ENCODE results near the gene SYNPO2L. TPM values are rescaled to one million over a fixed set of nuclear protein-coding genes. Genes with fewer than 3 reads are reported as not detected.
A peak's percentile ranks its signal among the peaks of the same experiment; 100 is the strongest.

The SYNPO2L gene
- total RNA-seq, 2 donors from 2014 or later: not detected

DNA sequence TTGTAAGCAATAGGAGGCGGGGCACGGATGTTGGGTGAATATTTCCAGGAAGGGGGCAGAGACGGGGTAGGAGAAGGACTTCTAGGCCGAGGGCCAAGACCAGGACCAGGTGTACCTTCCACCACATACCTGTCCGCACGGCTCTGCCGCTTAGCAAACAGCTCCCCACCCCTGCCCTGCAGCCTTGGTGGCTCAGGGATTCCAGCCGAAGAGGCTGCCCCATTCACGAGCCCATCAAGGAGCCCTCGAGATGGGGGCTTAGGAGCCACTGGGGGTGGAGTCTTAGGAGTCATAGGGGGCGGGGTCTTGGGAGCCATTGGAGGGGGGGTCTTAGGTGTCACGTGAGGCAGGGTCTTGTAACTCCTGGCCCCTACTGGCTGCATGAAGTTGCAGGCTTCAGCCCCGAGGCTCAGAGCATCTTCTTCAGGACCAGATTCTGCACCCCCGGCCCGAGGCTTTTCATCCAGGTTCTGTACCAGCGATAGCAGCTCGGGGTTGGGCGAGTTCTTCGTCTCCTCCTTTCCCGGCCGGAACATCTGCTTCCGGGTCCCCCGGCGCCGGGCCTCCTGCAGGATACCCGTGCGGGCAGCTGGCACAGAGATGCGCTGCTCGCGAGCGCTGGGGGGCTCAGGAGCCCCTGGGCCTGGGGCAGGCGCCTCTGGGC is 8.5 kb downstream of the SYNPO2L start:
- TF ChIP-seq, protein P1, sequence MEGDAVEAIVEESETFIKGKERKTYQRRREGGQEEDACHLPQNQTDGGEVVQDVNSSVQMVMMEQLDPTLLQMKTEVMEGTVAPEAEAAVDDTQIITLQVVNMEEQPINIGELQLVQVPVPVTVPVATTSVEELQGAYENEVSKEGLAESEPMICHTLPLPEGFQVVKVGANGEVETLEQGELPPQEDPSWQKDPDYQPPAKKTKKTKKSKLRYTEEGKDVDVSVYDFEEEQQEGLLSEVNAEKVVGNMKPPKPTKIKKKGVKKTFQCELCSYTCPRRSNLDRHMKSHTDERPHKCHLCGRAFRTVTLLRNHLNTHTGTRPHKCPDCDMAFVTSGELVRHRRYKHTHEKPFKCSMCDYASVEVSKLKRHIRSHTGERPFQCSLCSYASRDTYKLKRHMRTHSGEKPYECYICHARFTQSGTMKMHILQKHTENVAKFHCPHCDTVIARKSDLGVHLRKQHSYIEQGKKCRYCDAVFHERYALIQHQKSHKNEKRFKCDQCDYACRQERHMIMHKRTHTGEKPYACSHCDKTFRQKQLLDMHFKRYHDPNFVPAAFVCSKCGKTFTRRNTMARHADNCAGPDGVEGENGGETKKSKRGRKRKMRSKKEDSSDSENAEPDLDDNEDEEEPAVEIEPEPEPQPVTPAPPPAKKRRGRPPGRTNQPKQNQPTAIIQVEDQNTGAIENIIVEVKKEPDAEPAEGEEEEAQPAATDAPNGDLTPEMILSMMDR (IDR thresholded peaks at IDR 0.05): no peak
- Histone ChIP-seq H3K36me3 (no peaks in the 10 kb centered on the region), H3K27me3 (replicated peaks; ENCODE audit: insufficient read depth) (no peaks in the 10 kb centered on the region), H3K4me1 (ENCODE audit: control insufficient read depth in 1 of 2, low read depth in 2 of 2) (peaks cover 11 to 36% of the 10 kb centered on the region in 2 donors), H3K9me3 (no peaks in the 10 kb centered on the region), H3K4me3 (peak overlapping the region; percentile 97), H3K27ac (peak overlapping the region; percentile 31 to 50)
- no peak for DNase-seq (ENCODE audit: low spot score)
- ATAC-seq (ENCODE audit: insufficient number of reproducible peaks, low FRiP score, low read depth): no peak

DNA sequence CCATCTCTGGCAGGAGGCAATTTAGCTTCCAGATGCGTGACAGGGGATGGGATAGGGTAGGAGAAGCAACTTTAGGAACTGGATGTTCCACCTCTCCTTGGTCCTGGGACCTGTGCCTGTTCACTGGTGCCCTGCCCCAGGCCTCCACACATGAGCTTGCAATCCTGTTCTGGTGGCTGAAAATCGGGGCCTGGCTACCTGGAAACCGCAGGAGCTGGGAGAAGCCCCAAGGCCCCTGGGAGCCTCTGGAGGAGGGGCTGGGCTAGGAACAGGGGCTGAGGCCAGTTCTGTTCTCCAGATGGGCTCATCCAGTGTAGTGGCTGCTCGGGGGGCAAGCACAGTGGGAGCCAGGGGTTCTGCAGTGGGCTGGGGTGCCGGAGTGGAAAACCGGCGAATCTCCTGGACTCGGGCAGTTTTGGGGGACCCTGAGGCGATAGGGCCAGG is 9.2 kb downstream of the SYNPO2L start:
- ATAC-seq (ENCODE audit: insufficient number of reproducible peaks, low FRiP score, low read depth): no peak
- no peak overlapping the region for H3K27ac ChIP-seq

DNA sequence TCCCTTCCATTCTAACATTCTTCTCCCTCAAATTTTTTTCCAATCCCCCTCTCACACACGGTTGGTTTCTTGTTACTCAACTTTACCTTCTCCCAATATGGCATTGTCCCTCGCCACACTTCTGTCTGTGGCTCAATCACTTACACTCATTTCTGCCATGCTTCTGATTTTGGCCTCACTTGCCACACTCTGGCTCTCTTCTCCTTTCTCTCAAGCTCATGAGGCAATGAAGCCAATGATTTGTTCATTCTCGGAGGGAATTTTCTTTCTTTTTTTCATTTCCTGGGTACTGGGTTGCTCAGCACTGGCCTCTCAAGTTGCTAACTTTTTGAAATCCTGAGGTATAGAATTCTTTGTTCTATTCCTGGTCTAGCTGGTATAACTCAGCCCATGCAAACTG is 10.6 kb downstream of the SYNPO2L start:
- ATAC-seq (ENCODE audit: insufficient number of reproducible peaks, low FRiP score, low read depth): no peak

More for the DNA sequence above, 9.2 kb downstream of the SYNPO2L start:
- Histone ChIP-seq H3K4me3 (no peak overlapping the region), H3K27me3 (replicated peaks; ENCODE audit: insufficient read depth) (no peaks in the 10 kb centered on the region), H3K9me3 (no peaks in the 10 kb centered on the region), H3K4me1 (ENCODE audit: control insufficient read depth in 1 of 2, low read depth in 2 of 2) (peaks cover 13 to 42% of the 10 kb centered on the region in 2 donors), H3K36me3 (no peaks in the 10 kb centered on the region)
- TF ChIP-seq, protein P1 (IDR thresholded peaks at IDR 0.05): no peak
- DNase-seq (ENCODE audit: low spot score): no peak

DNA sequence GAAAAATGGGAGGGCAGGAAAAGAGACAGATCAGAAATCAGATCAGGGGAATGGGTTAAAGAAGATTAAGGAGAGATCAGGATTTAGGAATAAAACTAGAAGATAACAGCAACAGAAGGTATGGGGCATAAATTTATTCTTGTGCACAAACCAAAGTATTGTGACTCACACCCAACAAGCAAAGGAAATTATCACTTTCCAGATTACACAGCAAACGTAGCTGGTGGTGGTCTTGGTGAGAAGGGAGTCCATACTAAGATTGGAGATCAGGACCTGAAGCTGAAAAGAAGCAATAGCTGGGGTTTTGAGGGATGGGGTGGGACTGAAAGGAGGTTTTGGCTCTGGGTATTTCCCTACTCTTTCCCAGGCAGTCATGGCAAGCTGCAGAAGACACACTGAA is 11.1 kb downstream of the SYNPO2L start:
- Histone ChIP-seq H3K36me3 (no peaks in the 10 kb centered on the region), H3K9me3 (no peaks in the 10 kb centered on the region), H3K4me1 (ENCODE audit: control insufficient read depth in 1 of 2, low read depth in 2 of 2) (peaks cover 11 to 47% of the 10 kb centered on the region in 2 donors), H3K27ac (peak overlapping the region; percentile 17 to 37), H3K27me3 (replicated peaks; ENCODE audit: insufficient read depth) (no peaks in the 10 kb centered on the region), H3K4me3 (no peak overlapping the region)
- TF ChIP-seq, protein P1 (IDR thresholded peaks at IDR 0.05): no peak
- ATAC-seq (ENCODE audit: insufficient number of reproducible peaks, low FRiP score, low read depth): no peak
- no peak for DNase-seq (ENCODE audit: low spot score)

More for the DNA sequence above, 10.6 kb downstream of the SYNPO2L start:
- Histone ChIP-seq H3K27ac (no peak overlapping the region), H3K4me3 (no peak overlapping the region), H3K4me1 (ENCODE audit: control insufficient read depth in 1 of 2, low read depth in 2 of 2) (peaks cover 11 to 45% of the 10 kb centered on the region in 2 donors), H3K36me3 (no peaks in the 10 kb centered on the region), H3K27me3 (replicated peaks; ENCODE audit: insufficient read depth) (no peaks in the 10 kb centered on the region), H3K9me3 (no peaks in the 10 kb centered on the region)
- DNase-seq (ENCODE audit: low spot score): no peak
- TF ChIP-seq, protein P1 (IDR thresholded peaks at IDR 0.05): no peak

DNA sequence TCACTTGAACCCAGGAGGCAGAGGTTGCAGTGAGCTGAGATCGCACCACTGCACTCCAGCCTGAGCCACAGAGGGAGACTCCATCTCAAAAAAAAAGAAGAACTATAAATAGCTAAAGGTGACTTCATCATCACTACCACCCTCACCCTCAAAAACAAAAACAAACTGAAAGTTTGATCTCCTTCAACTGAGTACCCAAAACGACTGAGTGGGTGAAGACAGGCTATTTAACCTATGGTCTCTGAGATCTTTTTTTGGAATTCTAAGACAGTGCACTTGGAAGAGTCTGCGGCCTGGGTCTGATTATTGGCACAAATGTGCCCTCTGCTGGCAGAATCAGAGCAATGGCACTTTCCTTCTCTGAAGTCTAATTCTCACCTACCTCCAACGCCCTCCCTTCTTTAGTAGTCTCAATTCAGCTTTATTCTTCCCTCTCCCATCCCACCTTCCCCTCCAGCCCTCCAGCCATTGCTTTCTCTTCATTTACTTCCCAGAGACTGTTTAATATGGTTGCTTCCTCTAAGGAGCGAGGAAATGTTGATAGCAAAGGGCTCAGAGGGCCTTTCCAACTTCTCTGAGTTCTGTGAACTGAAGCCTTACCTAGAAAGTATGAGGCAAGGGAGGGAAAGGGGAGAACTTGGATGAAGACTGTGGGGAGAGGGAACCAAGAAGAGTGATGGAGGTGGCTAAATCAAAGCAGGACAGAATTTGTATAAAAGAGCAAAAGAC is 11.7 kb downstream of the SYNPO2L start:
- ATAC-seq (ENCODE audit: insufficient number of reproducible peaks, low FRiP score, low read depth): no peak
- Histone ChIP-seq H3K9me3 (no peaks in the 10 kb centered on the region), H3K4me1 (ENCODE audit: control insufficient read depth in 1 of 2, low read depth in 2 of 2) (peaks cover 11 to 47% of the 10 kb centered on the region in 2 donors), H3K4me3 (peak overlapping the region; percentile 0), H3K27ac (peak overlapping the region; percentile 22 to 37), H3K36me3 (no peaks in the 10 kb centered on the region), H3K27me3 (replicated peaks; ENCODE audit: insufficient read depth) (no peaks in the 10 kb centered on the region)
- DNase-seq (ENCODE audit: low spot score): peak; percentile 19
- TF ChIP-seq, protein P1 (IDR thresholded peaks at IDR 0.05): peak; percentile 86

Measured in thoracic aorta (tissue), 2 donors.